ENCODE data around the gene IMMP1L. TPM values are rescaled to one million over a fixed set of nuclear protein-coding genes. Genes with fewer than 3 reads are reported as not detected.

The IMMP1L gene
- polyA plus RNA-seq, 2 of the 4 experiments (the other 2 are of a cell fraction), result 96.5 to 135 TPM

GRCh38 chr11:31484497-31484896 lies 24.9 kb downstream of the IMMP1L start:
- Histone ChIP-seq H3K4me2 (no peak overlapping the region), H3K27ac (no peak overlapping the region), H3K9me3 (no peaks in the 10 kb centered on the region), H3K4me1 (no peaks in the 10 kb centered on the region), H3K4me3 (no peak overlapping the region)
- WGBS (ENCODE audit: missing lambda C conversion rate), result 75% methylated on average over 4 of the region's 4 CpGs
- ATAC-seq, result no peak
- TF ChIP-seq TP53 (CRISPR knock-in tag; IDR thresholded peaks at IDR 0.05), result no peak
- TF ChIP-seq PHF8 (IDR thresholded peaks at IDR 0.05; ENCODE audit: borderline replicate concordance, low read depth), result no peak
- no peak for FAIRE-seq
- CTCF ChIA-PET, result interaction anchor here (1.8 to 3.3 kb wide), 2 partner anchors 387 to 689 kb away, joined by 4 to 11 read pairs; no protein-coding TSS in a partner anchor
- POLR2A ChIA-PET, result no interaction called here
- DNase-seq (ENCODE audit: low read depth in 1 of 2, low spot score in 1 of 2), result no peak

- ChIA-PET CTCF (no interaction called here), POLR2A (no interaction called here)
- H3K9me3 ChIP-seq, result no peaks in the 10 kb centered on the region
- TF ChIP-seq MAFK (IDR thresholded peaks at IDR 0.05; ENCODE audit: partially characterized antibody) (no peak), KDM1A (IDR thresholded peaks at IDR 0.05; ENCODE audit: low read depth) (no peak), SMC3 (IDR thresholded peaks at IDR 0.05) (no peak), USF2 (IDR thresholded peaks at IDR 0.05) (no peak), RFX5 (IDR thresholded peaks at IDR 0.05) (no peak), MYC (IDR thresholded peaks at IDR 0.05; ENCODE audit: borderline replicate concordance, low read length) (no peak), NR3C1 (IDR thresholded peaks at IDR 0.05) (no peak), NPAS2 (CRISPR knock-in tag; IDR thresholded peaks at IDR 0.05; ENCODE audit: borderline replicate concordance) (no peak), KDM5A (IDR thresholded peaks at IDR 0.05) (no peak), FOSL2 (IDR thresholded peaks at IDR 0.05) (no peak), FOSL2 (CRISPR knock-in tag; IDR thresholded peaks at IDR 0.05) (no peak), SREBF2 (IDR thresholded peaks at IDR 0.05) (no peak), E2F6 (IDR thresholded peaks at IDR 0.05; ENCODE audit: borderline replicate concordance, low read depth) (no peak), POLR2A (IDR thresholded peaks at IDR 0.05; ENCODE audit: low read length) (no peak), MAZ (IDR thresholded peaks at IDR 0.05; ENCODE audit: borderline replicate concordance, low read depth, low read length) (no peak), FOSB (CRISPR knock-in tag; IDR thresholded peaks at IDR 0.05) (no peak), RNF2 (IDR thresholded peaks at IDR 0.05; ENCODE audit: borderline replicate concordance, low read depth) (no peak), POLR2AphosphoS2 (conservative IDR thresholded peaks at IDR 0.05; ENCODE audit: low read length) (no peak), ESRRA (IDR thresholded peaks at IDR 0.05; ENCODE audit: borderline replicate concordance, low read length) (no peak), TP53 (CRISPR knock-in tag; IDR thresholded peaks at IDR 0.05) (no peak), ELK1 (IDR thresholded peaks at IDR 0.05; ENCODE audit: low read depth, low read length) (no peak)
- H3K4me1 ChIP-seq, result no peaks in the 10 kb centered on the region
- no peak overlapping the region for H3K4me3 ChIP-seq
- no peak for FAIRE-seq
- H3K4me2 ChIP-seq, result no peak overlapping the region
- H3K27ac ChIP-seq, result no peak overlapping the region
- DNase-seq (ENCODE audit: low read depth in 1 of 2, low spot score in 1 of 2), result no peak
- 96% methylated on average over 3 of the region's 3 CpGs for WGBS (ENCODE audit: missing lambda C conversion rate)
- ATAC-seq, result no peak
Observed at GRCh38 chr11:31480930-31481329, 28.5 kb downstream of the IMMP1L start.

GRCh38 chr11:31479066-31479465 lies 30.4 kb downstream of the IMMP1L start:
- H3K4me3 ChIP-seq, result no peak overlapping the region
- DNase-seq (ENCODE audit: low read depth in 1 of 2, low spot score in 1 of 2), result no peak
- H3K27ac ChIP-seq, result no peak overlapping the region
- no peaks in the 10 kb centered on the region for H3K9me3 ChIP-seq
- no peak for ATAC-seq
- CTCF ChIA-PET, result no interaction called here
- no peak overlapping the region for H3K4me2 ChIP-seq
- POLR2A ChIA-PET, result no interaction called here
- peak; percentile 56 for FAIRE-seq
- 85% methylated on average over 4 of the region's 4 CpGs for WGBS (ENCODE audit: missing lambda C conversion rate)
- TF ChIP-seq POLR2A (IDR thresholded peaks at IDR 0.05; ENCODE audit: low read length), result no peak
- no peak for TF ChIP-seq MAFK (IDR thresholded peaks at IDR 0.05; ENCODE audit: partially characterized antibody)
- no peak for TF ChIP-seq CHD2 (IDR thresholded peaks at IDR 0.05; ENCODE audit: low read length, partially characterized antibody)
- TF ChIP-seq FOSL2 (IDR thresholded peaks at IDR 0.05), result no peak
- TF ChIP-seq FOSL2 (CRISPR knock-in tag; IDR thresholded peaks at IDR 0.05), result no peak
- no peak for TF ChIP-seq HMGXB4 (CRISPR knock-in tag; IDR thresholded peaks at IDR 0.05; ENCODE audit: borderline replicate concordance)
- no peak for TF ChIP-seq PHF8 (IDR thresholded peaks at IDR 0.05; ENCODE audit: borderline replicate concordance, low read depth)
- TF ChIP-seq KDM5A (IDR thresholded peaks at IDR 0.05), result no peak
- no peak for TF ChIP-seq CTCF (IDR thresholded peaks at IDR 0.05)
- TF ChIP-seq RCOR1 (IDR thresholded peaks at IDR 0.05; ENCODE audit: low read depth, low read length), result no peak
- TF ChIP-seq TFCP2L1 (CRISPR knock-in tag; IDR thresholded peaks at IDR 0.05), result no peak
- no peak for TF ChIP-seq KDM1A (IDR thresholded peaks at IDR 0.05; ENCODE audit: low read depth)
- no peak for TF ChIP-seq SMC3 (IDR thresholded peaks at IDR 0.05)
- TF ChIP-seq CEBPB (IDR thresholded peaks at IDR 0.05), result no peak
- no peaks in the 10 kb centered on the region for H3K4me1 ChIP-seq

All from A549 (cell line).